22Rv1 (cell line): ENCODE results near the gene MED27.

Experiments
- H3K27ac ChIP-seq: fragments of 450-650 bp; 2 replicates; pipeline ENCODE4 v1.5.1; 2017
- CTCF ChIP-seq: fragments of 450-650 bp; IDR thresholded peaks from 2 replicates; pipeline ENCODE4 v1.5.1; 2017; ENCODE audit warnings: mild to moderate bottlenecking
- ZFX ChIP-seq: fragments of 450-650 bp; IDR thresholded peaks from 2 replicates; pipeline ENCODE4 v1.6.1; 2017; ENCODE audit warnings: antibody characterized with exemption, borderline replicate concordance

The MED27 gene

GRCh38 chr9:132032238-132032950 lies 47.3 kb downstream of the MED27 start:
- TF ChIP-seq ZFX (no peak), CTCF (no peak)

GRCh38 chr9:132031467-132032237 lies 48.0 kb downstream of the MED27 start:
- H3K27ac ChIP-seq: no peak overlapping the region
- TF ChIP-seq ZFX (no peak), CTCF (no peak)

More at GRCh38 chr9:132032238-132032950, 47.3 kb downstream of the MED27 start:
- no peak overlapping the region for H3K27ac ChIP-seq

- TF ChIP-seq CTCF (no peak), ZFX (no peak)
- H3K27ac ChIP-seq: no peak overlapping the region
Observed at GRCh38 chr9:132030626-132031325, 48.9 kb downstream of the MED27 start.

- TF ChIP-seq ZFX (no peak), CTCF (no peak)
- no peak overlapping the region for H3K27ac ChIP-seq
Observed at GRCh38 chr9:132027752-132028663, 51.7 kb downstream of the MED27 start.

- TF ChIP-seq ZFX (no peak), CTCF (no peak)
- no peak overlapping the region for H3K27ac ChIP-seq
Observed at GRCh38 chr9:132026932-132027585, 52.6 kb downstream of the MED27 start.

GRCh38 chr9:132025766-132026165 lies 53.9 kb downstream of the MED27 start:
- TF ChIP-seq CTCF (no peak), ZFX (no peak)
- no peak overlapping the region for H3K27ac ChIP-seq
